Heart right ventricle (tissue), 16 donors: Measurements from ENCODE around the gene PORCN. TPM values are rescaled to one million over a fixed set of nuclear protein-coding genes. Genes with fewer than 3 reads are reported as not detected.
A peak's percentile ranks its signal among the peaks of the same experiment; 100 is the strongest.

Experiments used
- ATAC-seq, 8 donors: fragments of 200-7000 bp; cut with Tn5 transposase; one replicate each; pipeline ENCODE4 v1.9.1; 2020; ENCODE audit warnings: mild to moderate bottlenecking in 8 of 8, moderate library complexity in 8 of 8, moderate number of reproducible peaks in 1 of 8
- DNase-seq, 2 donors: peaks; one replicate each; pipeline ENCODE4 v3.0.0-alpha.2; 2020
- H3K27ac ChIP-seq, 10 donors: fragments of 200-600 bp; sonication (generic) in 2 of 10; one replicate each; pipeline versions ENCODE4 v1.5.0 to v1.8.0; 2020 to 2022; ENCODE audit warnings: mild to moderate bottlenecking in 3 of 10
- H3K27me3 ChIP-seq, 7 donors: fragments of 200-600 bp; one replicate each; pipeline ENCODE4 v1.8.0; 2021 to 2022; ENCODE audit warnings: mild to moderate bottlenecking in 2 of 7
- H3K36me3 ChIP-seq, 9 donors: fragments of 200-600 bp; sonication (generic) in 1 of 9; one replicate each; pipeline versions ENCODE4 v1.5.0 to v1.8.0; 2020 to 2022; ENCODE audit warnings: mild to moderate bottlenecking in 2 of 9
- H3K4me1 ChIP-seq, 9 donors: fragments of 200-600 bp; sonication (generic) in 1 of 9; one replicate each; pipeline versions ENCODE4 v1.5.0 to v1.8.0; 2020 to 2022; ENCODE audit warnings: mild to moderate bottlenecking in 4 of 9
- H3K4me3 ChIP-seq, 10 donors: fragments of 200-600 bp; sonication (generic) in 2 of 10; one replicate each; pipeline versions ENCODE4 v1.5.0 to v1.8.0; 2020 to 2022; ENCODE audit warnings: mild to moderate bottlenecking in 7 of 10, moderate library complexity in 2 of 10
- H3K9me3 ChIP-seq, 11 donors: fragments of 200-600 bp in 10 of 11; sonication (generic) in 2 of 11; one replicate each; pipeline versions ENCODE4 v1.5.0 to v1.8.0; 2013 to 2022; ENCODE audit warnings: mild to moderate bottlenecking in 2 of 11, control low read depth in 1 of 11, moderate library complexity in 1 of 11
- WGBS, 2 donors: extraction: QIAGEN DNeasy Blood & Tissue Kit; methylation state at CpG; one replicate each; pipeline ENCODE4 v1.1.7; 2013; ENCODE audit warnings: inconsistent platforms in 1 of 2; 5-methylcytosine and 5-hydroxymethylcytosine counted together
- intact Hi-C, 10 donors: fragments of 100-400 bp; cut with DNase I; formaldehyde crosslinking; loops; one replicate each; pipeline versions ENCODE4 v1.11.1 to v1.14.2; 2022
- long read RNA-seq, 3 donors: library from polyadenylated mRNA; unstranded; transcript quantifications; one replicate each; pipeline ENCODE4 v2.0.0, GENCODE V29; 2020 to 2021
- polyA plus RNA-seq, 2 donors: library from polyadenylated mRNA; stranded (reverse); fragments of 200-250 nt; gene quantifications; one replicate each; pipeline ENCODE4 v1.2.3, GENCODE V29; 2013
- total RNA-seq, 10 donors: library from RNA; stranded (reverse); fragmentation: NEBNext Ultra II Directional in 3 of 10; extraction: Animal tissue kit (Norgen Biotek cat#: 25700) in 3 of 10; gene quantifications; one replicate each; pipeline versions ENCODE4 v1.2.1 to v1.2.4, GENCODE V29; 2021 to 2023
- TF ChIP-seq, protein P1 (sequence below), 9 donors: fragments of 200-600 bp; sonication (generic) in 2 of 9; IDR thresholded peaks; one replicate each; pipeline versions ENCODE4 v1.5.0 to v1.8.0; 2021 to 2022; ENCODE audit warnings: antibody characterized with exemption in 9 of 9, mild to moderate bottlenecking in 5 of 9, moderate library complexity in 1 of 9
- donor health status: Arrhythmogenic right ventricular cardiomyopathy.
- donor health status: ischemic (EF 13 %, LVEDD 7.1; RV severe dilation, severe dysfunction).
- donor health status: healthy with polysubstance abuse.
- donor health status: DM: no; HTN: yes; CAD: no.
- donor health status: DM: no; HTN: no; CAD: no.
- donor health status: ischemic (EF 25% LVEDD 6.9; RV normal size, moderate dysfunction).
- donor health status: ischemic (EF 25% LVEDD 5.7; RV mildly dilated, moderate dysfunction).
- donor health status: healthy.
- donor health status: DM: yes; HTN: yes; CAD: no.
- donor health status: Ischemic cardiomyopathy.
- donor health status: ischemic (EF 35%, LVEDD 5.7; RV mildly dilated, moderate dysfunction).
- donor health status: nonischemic (EF 11% LVEDD 7.7; RV severe dilation, severe dysfunction).
- donor health status: DM: yes; HTN: yes; CAD: no.
- donor health status: PGD.
- donor health status: ischemic (EF 29% LVEDD 5.4; RV normal size, mild dysfunction).
- donor health status: nonischemic (EF 23%, LVEDD 6.1; RV moderate dilation, normal function).

PORCN gene
- total RNA-seq (10 to 100 TPM in 9 of 10 donors, 1 to 10 TPM in 1; 9.9 to 16.1 (median 13.0) TPM), polyA plus RNA-seq (10 to 100 TPM; 12.7 to 26.7 TPM)
- long read RNA-seq, donor 1, partial matches to known transcripts = 5 of 15 reads
- long read RNA-seq, donor 1, other reads (novel, unspliced or antisense) = 8 of 15 reads
- long read RNA-seq, donor 2, partial matches to known transcripts = 7 of 16 reads
- long read RNA-seq, donor 2, other reads (novel, unspliced or antisense) = 8 of 16 reads
- long read RNA-seq, donor 3, transcript PORCN-204 (13 exons, 1,672 nt) = major isoform, 8 of 45 reads
- long read RNA-seq, donor 3, partial matches to known transcripts = 3 of 45 reads
- long read RNA-seq, donor 3, other reads (novel, unspliced or antisense) = 32 of 45 reads

GRCh38 chrX:48508400-48509244 is at the start of gene PORCN:
Gene PORCN, plus strand, starts transcription at chrX:48508992. Its CDS starts 829 bp downstream, at chrX:48509821.
- DNase-seq = peak; percentile 86 to 87
- TF ChIP-seq, protein P1, sequence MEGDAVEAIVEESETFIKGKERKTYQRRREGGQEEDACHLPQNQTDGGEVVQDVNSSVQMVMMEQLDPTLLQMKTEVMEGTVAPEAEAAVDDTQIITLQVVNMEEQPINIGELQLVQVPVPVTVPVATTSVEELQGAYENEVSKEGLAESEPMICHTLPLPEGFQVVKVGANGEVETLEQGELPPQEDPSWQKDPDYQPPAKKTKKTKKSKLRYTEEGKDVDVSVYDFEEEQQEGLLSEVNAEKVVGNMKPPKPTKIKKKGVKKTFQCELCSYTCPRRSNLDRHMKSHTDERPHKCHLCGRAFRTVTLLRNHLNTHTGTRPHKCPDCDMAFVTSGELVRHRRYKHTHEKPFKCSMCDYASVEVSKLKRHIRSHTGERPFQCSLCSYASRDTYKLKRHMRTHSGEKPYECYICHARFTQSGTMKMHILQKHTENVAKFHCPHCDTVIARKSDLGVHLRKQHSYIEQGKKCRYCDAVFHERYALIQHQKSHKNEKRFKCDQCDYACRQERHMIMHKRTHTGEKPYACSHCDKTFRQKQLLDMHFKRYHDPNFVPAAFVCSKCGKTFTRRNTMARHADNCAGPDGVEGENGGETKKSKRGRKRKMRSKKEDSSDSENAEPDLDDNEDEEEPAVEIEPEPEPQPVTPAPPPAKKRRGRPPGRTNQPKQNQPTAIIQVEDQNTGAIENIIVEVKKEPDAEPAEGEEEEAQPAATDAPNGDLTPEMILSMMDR (IDR thresholded peaks at IDR 0.05) = no peak
- intact Hi-C loops = loop anchor here in 1 of 10 donors (10.0 kb wide), 1 partner anchor 66 kb away; the partner anchor contains the start of gene RBM3
- no peaks in the 10 kb centered on the region for H3K27me3 ChIP-seq
- H3K36me3 ChIP-seq = peaks cover 0 to 12% (median 0%) of the 10 kb centered on the region in 9 donors
- 0% methylated on average over 31 to 56 of the region's 65 CpGs for WGBS, 2 donors
- H3K9me3 ChIP-seq = no peaks in the 10 kb centered on the region
- peak; percentile 93 to 98 (median 96) for ATAC-seq
- peaks cover 0 to 10% (median 5%) of the 10 kb centered on the region in 9 donors for H3K4me1 ChIP-seq
- H3K4me3 ChIP-seq = peak within 1 kb of the TSS; percentile 32 to 90 (median 72)
- H3K27ac ChIP-seq = peak within 1 kb of the TSS; percentile 50 to 87 (median 80)

DNA sequence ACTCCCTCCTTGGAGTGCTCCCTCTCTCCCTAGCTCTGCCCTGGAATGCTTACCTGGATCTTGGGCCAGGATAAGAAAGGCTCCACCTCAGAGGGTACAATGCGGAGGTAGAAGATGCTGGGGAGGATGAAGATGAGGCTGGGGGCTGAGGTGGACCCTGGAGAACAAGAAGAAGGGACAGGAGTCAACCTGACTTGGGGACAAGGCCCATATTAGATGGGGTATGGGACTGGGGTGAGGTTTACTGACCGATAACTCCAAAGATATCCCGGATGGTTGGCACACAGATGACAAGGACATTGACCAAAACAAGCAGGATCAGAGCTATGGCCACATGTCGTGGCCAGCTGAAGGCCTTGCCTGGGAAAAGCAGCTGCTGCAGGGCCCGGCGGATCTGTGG is 49.3 kb upstream of the PORCN start:
- no peaks in the 10 kb centered on the region for H3K9me3 ChIP-seq
- H3K27ac ChIP-seq = no peak overlapping the region
- no peak overlapping the region for H3K4me3 ChIP-seq
- no peak for DNase-seq
- no peaks in the 10 kb centered on the region for H3K36me3 ChIP-seq
- intact Hi-C loops = no loop called here
- 91 to 95% methylated on average over 6 of the region's 6 CpGs for WGBS, 2 donors
- H3K4me1 ChIP-seq = no peaks in the 10 kb centered on the region
- ATAC-seq = no peak
- no peaks in the 10 kb centered on the region for H3K27me3 ChIP-seq
- TF ChIP-seq, protein P1 (IDR thresholded peaks at IDR 0.05) = no peak

GRCh38 chrX:48460031-48460430 is 48.8 kb upstream of the PORCN start:
- no peaks in the 10 kb centered on the region for H3K4me1 ChIP-seq
- no peaks in the 10 kb centered on the region for H3K9me3 ChIP-seq
- intact Hi-C loops = no loop called here
- H3K4me3 ChIP-seq = no peak overlapping the region
- TF ChIP-seq, protein P1 (IDR thresholded peaks at IDR 0.05) = no peak
- DNase-seq (no peak), ATAC-seq (no peak)
- WGBS, 2 donors = 83 to 88% methylated on average over 3 of the region's 3 CpGs
- no peak overlapping the region for H3K27ac ChIP-seq
- no peaks in the 10 kb centered on the region for H3K27me3 ChIP-seq
- no peaks in the 10 kb centered on the region for H3K36me3 ChIP-seq

DNA sequence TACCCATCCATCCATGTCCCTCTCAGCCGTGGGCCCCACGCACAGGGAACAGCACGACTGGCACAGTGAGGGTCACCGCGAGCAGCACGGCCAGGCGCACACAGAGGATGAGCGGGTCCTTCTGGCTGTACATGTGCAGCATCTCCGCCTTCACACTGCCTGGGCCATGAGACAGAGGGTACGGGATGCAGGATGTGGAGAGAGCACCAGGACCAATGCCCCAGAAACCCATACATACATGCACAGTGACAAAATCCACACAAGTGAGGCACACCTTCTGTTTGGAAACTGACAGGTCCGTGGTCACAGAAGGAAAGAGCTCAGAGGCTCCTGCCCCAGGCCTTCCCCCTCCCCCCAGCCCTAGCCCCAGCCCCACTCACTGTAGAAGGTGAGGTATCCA is 48.2 kb upstream of the PORCN start:
- Histone ChIP-seq H3K36me3 (no peaks in the 10 kb centered on the region), H3K27me3 (no peaks in the 10 kb centered on the region), H3K4me1 (no peaks in the 10 kb centered on the region), H3K27ac (no peak overlapping the region), H3K9me3 (no peaks in the 10 kb centered on the region), H3K4me3 (no peak overlapping the region)
- TF ChIP-seq, protein P1 (IDR thresholded peaks at IDR 0.05) = no peak
- intact Hi-C loops = no loop called here
- 93% methylated on average over 11 of the region's 11 CpGs for WGBS, 2 donors
- ATAC-seq = no peak
- no peak for DNase-seq
